NCI-H2196 treated with DMSO at 0.1 percent for 48 hours (cell line): ENCODE measurements around the gene CT45A3.
"Not testable (repeated sequence)": the region's sequence is repeated elsewhere in the genome, so short reads cannot be mapped to it uniquely, and the experiment has no call there.

Experiments
- DNase-seq: peaks from one replicate; lab custom pipeline; 2025; ENCODE audit not compliant: unreplicated experiment; lab: John Stamatoyannopoulos, UW

The CT45A3 gene, protein sequence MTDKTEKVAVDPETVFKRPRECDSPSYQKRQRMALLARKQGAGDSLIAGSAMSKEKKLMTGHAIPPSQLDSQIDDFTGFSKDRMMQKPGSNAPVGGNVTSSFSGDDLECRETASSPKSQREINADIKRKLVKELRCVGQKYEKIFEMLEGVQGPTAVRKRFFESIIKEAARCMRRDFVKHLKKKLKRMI

GRCh38 chrX:135768091-135768490 is at the start of gene CT45A3:
TSS of gene CT45A3 (minus strand) at chrX:135768191. CDS start at chrX:135764444, 3,747 bp downstream.
- DNase-seq: not testable (repeated sequence)

- not testable (repeated sequence) for DNase-seq
These were observed 34.7 kb upstream of the CT45A3 start, which contains the start of gene CT45A6 for GRCh38 chrX:135802687-135803086. TSS of gene CT45A6 (minus strand) at chrX:135802787. CDS start at chrX:135798993, 3,794 bp downstream.

DNA sequence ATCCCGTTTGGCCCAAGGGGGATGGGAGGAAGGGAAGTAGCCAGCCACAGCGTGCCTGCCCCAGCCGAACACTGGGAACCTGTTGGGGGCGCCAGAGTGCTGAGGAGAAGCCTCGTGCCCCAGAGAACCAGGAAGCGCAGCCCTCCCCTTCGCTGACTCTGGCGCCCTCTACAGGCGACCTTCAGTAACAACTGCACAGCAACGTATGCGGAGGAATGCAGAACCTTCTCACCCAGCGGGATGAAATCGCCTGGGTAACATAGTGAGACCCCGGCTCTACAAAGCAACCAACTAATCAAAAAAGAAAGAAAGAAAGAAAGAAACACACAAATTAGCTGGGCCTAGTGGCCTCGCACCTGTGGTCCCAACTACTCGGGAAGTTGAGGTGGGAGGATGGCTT is 17.4 kb upstream of the CT45A3 start, which contains the start of gene CT45A5:
TSS of gene CT45A5 (minus strand) at position 101 of the 400 bp plus-strand sequence. CDS start 3,774 bp downstream, outside the sequence.
- not testable (repeated sequence) for DNase-seq

DNA sequence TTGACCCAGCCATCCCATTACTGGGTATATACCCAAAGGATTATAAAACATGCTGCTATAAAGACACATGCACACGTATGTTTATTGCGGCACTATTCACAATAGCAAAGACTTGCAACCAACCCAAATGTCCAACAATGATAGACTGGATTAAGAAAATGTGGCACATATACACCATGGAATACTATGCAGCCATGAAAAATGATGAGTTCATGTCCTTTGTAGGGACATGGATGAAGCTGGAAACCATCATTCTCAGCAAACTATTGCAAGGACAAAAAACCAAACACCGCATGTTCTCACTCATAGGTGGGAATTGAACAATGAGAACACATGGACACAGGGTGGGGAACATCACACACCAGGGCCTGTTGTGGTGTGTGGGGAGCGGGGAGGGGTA is 23.3 kb downstream of the CT45A3 start:
- not testable (repeated sequence) for DNase-seq

GRCh38 chrX:135741192-135741715 is 26.7 kb downstream of the CT45A3 start:
- DNase-seq: no peak

DNA sequence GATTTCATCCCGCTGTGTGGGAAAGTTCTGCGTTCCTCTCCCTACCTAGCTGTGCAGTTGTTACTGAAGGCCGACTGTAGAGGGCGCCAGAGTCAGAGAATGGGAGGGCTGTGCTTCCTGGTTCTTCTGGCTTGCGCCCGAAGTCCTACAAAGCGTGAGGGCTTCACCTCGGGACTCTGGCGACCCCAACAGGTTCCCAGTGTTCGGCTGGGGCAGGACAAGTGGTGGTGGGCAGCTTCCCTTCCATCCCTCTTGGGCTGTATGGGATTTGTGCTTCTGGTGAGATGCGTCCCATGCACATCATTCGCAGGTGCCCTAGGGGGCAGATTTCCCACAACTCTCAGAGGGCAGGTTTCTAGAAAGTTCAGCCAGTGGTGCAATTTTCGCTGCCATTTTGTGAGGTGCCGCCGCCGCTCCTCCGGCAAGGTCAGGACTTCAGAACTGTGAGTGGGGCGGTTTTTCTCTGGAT is 27.3 kb downstream of the CT45A3 start:
- DNase-seq: no peak

- no peak for DNase-seq
These were observed 30.5 kb downstream of the CT45A3 start for GRCh38 chrX:135737366-135738071.

- DNase-seq: not testable (repeated sequence)
These were observed 33.3 kb downstream of the CT45A3 start for GRCh38 chrX:135734666-135735065.

- no peak for DNase-seq
These were observed 54.2 kb downstream of the CT45A3 start for GRCh38 chrX:135713795-135714194.

- DNase-seq: not testable (repeated sequence)
These were observed 54.8 kb downstream of the CT45A3 start, which contains the start of gene CT45A1 for GRCh38 chrX:135713183-135713689. TSS of gene CT45A1 (plus strand) at chrX:135713639. CDS start at chrX:135718941, 5,302 bp downstream.
